ENCODE results near the gene NEDD4L.

NEDD4L gene

GRCh38 chr18:58034370-58034769 is 9.7 kb upstream of the NEDD4L start:
- TF ChIP-seq, protein P1, sequence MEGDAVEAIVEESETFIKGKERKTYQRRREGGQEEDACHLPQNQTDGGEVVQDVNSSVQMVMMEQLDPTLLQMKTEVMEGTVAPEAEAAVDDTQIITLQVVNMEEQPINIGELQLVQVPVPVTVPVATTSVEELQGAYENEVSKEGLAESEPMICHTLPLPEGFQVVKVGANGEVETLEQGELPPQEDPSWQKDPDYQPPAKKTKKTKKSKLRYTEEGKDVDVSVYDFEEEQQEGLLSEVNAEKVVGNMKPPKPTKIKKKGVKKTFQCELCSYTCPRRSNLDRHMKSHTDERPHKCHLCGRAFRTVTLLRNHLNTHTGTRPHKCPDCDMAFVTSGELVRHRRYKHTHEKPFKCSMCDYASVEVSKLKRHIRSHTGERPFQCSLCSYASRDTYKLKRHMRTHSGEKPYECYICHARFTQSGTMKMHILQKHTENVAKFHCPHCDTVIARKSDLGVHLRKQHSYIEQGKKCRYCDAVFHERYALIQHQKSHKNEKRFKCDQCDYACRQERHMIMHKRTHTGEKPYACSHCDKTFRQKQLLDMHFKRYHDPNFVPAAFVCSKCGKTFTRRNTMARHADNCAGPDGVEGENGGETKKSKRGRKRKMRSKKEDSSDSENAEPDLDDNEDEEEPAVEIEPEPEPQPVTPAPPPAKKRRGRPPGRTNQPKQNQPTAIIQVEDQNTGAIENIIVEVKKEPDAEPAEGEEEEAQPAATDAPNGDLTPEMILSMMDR (IDR thresholded peaks at IDR 0.05; ENCODE audit: insufficient read depth, low read length, poor library complexity, severe bottlenecking), result no peak
- no peak for TF ChIP-seq EZH2phosphoT487 (conservative IDR thresholded peaks at IDR 0.05; ENCODE audit: low read length)

GRCh38 chr18:58037163-58037562 is 6.9 kb upstream of the NEDD4L start:
- Histone ChIP-seq H3K4me3 (ENCODE audit: insufficient read depth, low read length, poor library complexity, severe bottlenecking) (no peak overlapping the region), H3K9ac (ENCODE audit: low read length) (no peak overlapping the region), H4K20me1 (ENCODE audit: low read depth, low read length) (no peaks in the 10 kb centered on the region), H3K4me2 (ENCODE audit: low read depth, low read length, poor library complexity, severe bottlenecking) (no peak overlapping the region), H3F3A (ENCODE audit: insufficient read depth) (no peaks in the 10 kb centered on the region), H2AFZ (ENCODE audit: low read depth, low read length, severe bottlenecking) (no peak overlapping the region), H3K79me2 (ENCODE audit: insufficient read depth, low read length) (no peaks in the 10 kb centered on the region), H3K9me2 (replicated peaks; ENCODE audit: insufficient read depth, low read length) (no peaks in the 10 kb centered on the region), H3K9me3 (ENCODE audit: insufficient read depth, low read length) (no peaks in the 10 kb centered on the region), H3K27me3 (ENCODE audit: low read length) (no peaks in the 10 kb centered on the region), H3K27ac (ENCODE audit: low read depth, low read length) (no peak overlapping the region), H3K36me3 (ENCODE audit: low read length) (no peaks in the 10 kb centered on the region)
- TF ChIP-seq, protein P1 (IDR thresholded peaks at IDR 0.05; ENCODE audit: insufficient read depth, low read length, poor library complexity, severe bottlenecking), result no peak
- TF ChIP-seq EZH2phosphoT487 (conservative IDR thresholded peaks at IDR 0.05; ENCODE audit: low read length), result no peak

More at GRCh38 chr18:58034370-58034769, 9.7 kb upstream of the NEDD4L start:
- H2AFZ ChIP-seq (ENCODE audit: low read depth, low read length, severe bottlenecking), result no peak overlapping the region
- H3K9ac ChIP-seq (ENCODE audit: low read length), result no peak overlapping the region
- H3K4me2 ChIP-seq (ENCODE audit: low read depth, low read length, poor library complexity, severe bottlenecking), result no peak overlapping the region
- no peaks in the 10 kb centered on the region for H3K79me2 ChIP-seq (ENCODE audit: insufficient read depth, low read length)
- H3F3A ChIP-seq (ENCODE audit: insufficient read depth), result no peaks in the 10 kb centered on the region
- no peaks in the 10 kb centered on the region for H3K9me2 ChIP-seq (replicated peaks; ENCODE audit: insufficient read depth, low read length)
- no peak overlapping the region for H3K27ac ChIP-seq (ENCODE audit: low read depth, low read length)
- H3K36me3 ChIP-seq (ENCODE audit: low read length), result no peaks in the 10 kb centered on the region
- H4K20me1 ChIP-seq (ENCODE audit: low read depth, low read length), result no peaks in the 10 kb centered on the region
- H3K9me3 ChIP-seq (ENCODE audit: insufficient read depth, low read length), result no peaks in the 10 kb centered on the region
- no peaks in the 10 kb centered on the region for H3K27me3 ChIP-seq (ENCODE audit: low read length)
- no peak overlapping the region for H3K4me3 ChIP-seq (ENCODE audit: insufficient read depth, low read length, poor library complexity, severe bottlenecking)

DNA sequence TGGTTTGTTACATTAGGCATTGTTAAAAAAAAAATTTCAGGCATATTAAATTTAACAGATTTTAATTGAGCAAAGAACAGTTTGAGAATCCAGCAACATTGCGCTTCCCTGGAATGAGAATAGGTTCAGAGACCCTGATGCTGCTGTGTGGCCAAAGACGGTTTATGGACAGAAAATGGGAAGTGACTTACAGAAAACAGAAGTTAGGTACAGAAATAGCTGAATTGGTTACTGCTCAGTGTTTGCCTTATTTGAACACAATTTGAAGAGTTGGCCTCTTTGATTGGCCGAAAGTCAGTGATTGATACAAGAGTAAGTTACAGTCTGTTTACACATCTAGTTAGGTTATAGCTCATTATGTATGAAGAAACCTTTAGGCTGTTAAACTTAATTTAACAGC is 6.0 kb upstream of the NEDD4L start:
- no peaks in the 10 kb centered on the region for H3K9me2 ChIP-seq (replicated peaks; ENCODE audit: insufficient read depth, low read length)
- H3K27me3 ChIP-seq (ENCODE audit: low read length), result no peaks in the 10 kb centered on the region
- no peaks in the 10 kb centered on the region for H3K9me3 ChIP-seq (ENCODE audit: insufficient read depth, low read length)
- H3K4me2 ChIP-seq (ENCODE audit: low read depth, low read length, poor library complexity, severe bottlenecking), result no peak overlapping the region
- no peaks in the 10 kb centered on the region for H3F3A ChIP-seq (ENCODE audit: insufficient read depth)
- no peaks in the 10 kb centered on the region for H3K79me2 ChIP-seq (ENCODE audit: insufficient read depth, low read length)
- no peaks in the 10 kb centered on the region for H4K20me1 ChIP-seq (ENCODE audit: low read depth, low read length)
- no peak overlapping the region for H3K4me3 ChIP-seq (ENCODE audit: insufficient read depth, low read length, poor library complexity, severe bottlenecking)
- no peak overlapping the region for H2AFZ ChIP-seq (ENCODE audit: low read depth, low read length, severe bottlenecking)
- no peak overlapping the region for H3K27ac ChIP-seq (ENCODE audit: low read depth, low read length)
- no peaks in the 10 kb centered on the region for H3K36me3 ChIP-seq (ENCODE audit: low read length)
- TF ChIP-seq EZH2phosphoT487 (conservative IDR thresholded peaks at IDR 0.05; ENCODE audit: low read length), result no peak
- TF ChIP-seq, protein P1 (IDR thresholded peaks at IDR 0.05; ENCODE audit: insufficient read depth, low read length, poor library complexity, severe bottlenecking), result no peak
- H3K9ac ChIP-seq (ENCODE audit: low read length), result no peak overlapping the region
